ENCODE results near the gene MRPL10. TPM values are rescaled to one million over a fixed set of nuclear protein-coding genes. Genes with fewer than 3 reads are reported as not detected.
A peak's percentile ranks its signal among the peaks of the same experiment; 100 is the strongest.

MRPL10 gene
- total RNA-seq, 1 donor from 2014 or later = 52.2 TPM

DNA sequence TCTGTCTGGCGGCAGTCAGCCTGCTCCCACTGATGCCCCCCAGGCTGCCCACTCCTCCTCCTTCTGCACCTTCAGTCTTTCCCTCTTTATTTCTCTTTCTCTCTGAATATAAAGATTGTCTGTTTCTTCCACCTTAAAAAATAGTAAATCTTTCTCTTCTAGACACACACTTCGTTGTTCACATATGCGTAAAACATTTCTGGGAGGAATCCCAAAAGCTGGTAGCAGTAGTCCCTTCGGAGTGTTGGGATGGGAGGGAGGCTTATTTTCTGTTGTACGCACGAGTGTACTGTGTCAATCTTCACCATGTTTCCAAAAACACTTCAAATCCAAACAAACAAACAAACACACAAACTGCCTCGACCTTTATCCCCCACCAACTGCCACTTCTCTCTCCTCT is 19.6 kb downstream of the MRPL10 start:
- H3K9me3 Mint-ChIP-seq = no peaks in the 10 kb centered on the region
- intact Hi-C loops (cut with micrococcal nuclease) = no loop called here
- H3K36me3 Mint-ChIP-seq (ENCODE audit: low read depth) = peaks cover 36% of the 10 kb centered on the region
- no peaks in the 10 kb centered on the region for H3K27me3 Mint-ChIP-seq (ENCODE audit: low read depth)
- H3K4me3 Mint-ChIP-seq (ENCODE audit: low read depth) = no peak overlapping the region
- peaks cover 4% of the 10 kb centered on the region for H3K4me1 Mint-ChIP-seq (ENCODE audit: low read depth)
- no peak overlapping the region for H3K27ac Mint-ChIP-seq
- DNase-seq (ENCODE audit: low spot score) = no peak

DNA sequence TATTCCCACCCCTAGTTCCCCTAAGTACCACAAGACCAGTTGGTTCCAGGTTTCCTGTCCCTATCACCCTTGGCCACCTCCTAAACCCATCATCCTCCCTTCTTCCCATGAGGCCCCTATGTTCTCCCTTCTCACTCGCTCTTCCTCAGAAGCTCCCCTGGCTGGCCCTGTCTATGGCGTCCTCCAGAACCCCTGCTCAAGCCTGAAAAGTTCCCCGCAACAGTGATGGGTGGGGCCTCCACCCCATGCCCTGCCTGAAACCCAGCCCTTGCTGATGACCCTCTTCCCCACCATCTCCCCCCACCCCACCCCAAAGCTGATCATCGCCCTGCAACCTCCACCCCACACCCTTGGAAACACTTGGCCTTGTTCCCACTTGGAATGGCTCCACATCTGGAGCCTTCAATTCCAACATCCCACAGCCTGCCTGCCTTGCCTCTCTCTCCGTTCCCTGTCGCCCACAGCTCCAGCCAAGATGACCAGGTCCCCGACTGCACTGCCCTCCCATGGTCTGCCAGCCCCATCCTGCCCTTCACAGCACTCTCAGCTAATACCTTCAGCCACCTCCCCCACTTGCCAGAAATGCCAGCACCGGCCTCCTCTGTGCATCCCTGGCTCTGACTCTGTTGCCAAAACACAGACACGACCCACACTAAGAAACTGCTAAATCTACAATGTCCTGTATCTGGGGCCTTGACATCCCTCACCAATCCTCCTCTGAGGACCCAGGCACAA is 20.3 kb downstream of the MRPL10 start:
- no peaks in the 10 kb centered on the region for H3K9me3 Mint-ChIP-seq
- DNase-seq (ENCODE audit: low spot score) = no peak
- no peak overlapping the region for H3K27ac Mint-ChIP-seq
- no peak overlapping the region for H3K4me3 Mint-ChIP-seq (ENCODE audit: low read depth)
- no peaks in the 10 kb centered on the region for H3K27me3 Mint-ChIP-seq (ENCODE audit: low read depth)
- peaks cover 4% of the 10 kb centered on the region for H3K4me1 Mint-ChIP-seq (ENCODE audit: low read depth)
- intact Hi-C loops (cut with micrococcal nuclease) = no loop called here
- H3K36me3 Mint-ChIP-seq (ENCODE audit: low read depth) = peaks cover 35% of the 10 kb centered on the region

DNA sequence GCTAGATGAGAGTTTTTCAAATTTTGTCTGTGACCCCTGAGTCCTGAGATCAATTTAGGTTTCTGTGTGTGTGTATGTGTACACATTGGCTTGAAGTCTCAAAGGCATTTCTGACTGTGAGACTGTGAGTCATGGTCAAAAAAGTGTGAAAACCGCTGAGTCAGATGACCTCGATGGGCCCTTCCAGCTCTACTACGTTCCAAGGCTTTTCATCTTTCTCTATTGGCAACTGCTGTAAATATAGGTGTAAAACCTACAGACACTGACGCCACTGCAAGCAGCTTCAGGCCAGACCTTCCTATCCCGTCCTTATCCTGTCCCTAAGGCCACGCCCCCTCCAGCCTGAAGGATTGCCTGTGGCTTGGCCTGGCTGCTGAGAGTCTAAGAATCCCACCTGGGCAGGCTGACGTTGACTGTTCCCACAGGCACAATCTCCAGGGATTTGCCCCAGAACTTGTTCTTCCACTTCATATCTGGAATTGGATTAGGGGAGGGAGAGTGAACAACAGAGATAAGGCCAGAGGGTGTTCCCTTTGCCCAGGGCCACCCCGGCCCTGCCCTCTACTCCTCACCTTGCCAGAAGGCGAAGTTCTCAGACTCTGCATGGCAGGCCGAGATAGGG is 21.0 kb downstream of the MRPL10 start:
- intact Hi-C loops (cut with micrococcal nuclease) = no loop called here
- no peaks in the 10 kb centered on the region for H3K9me3 Mint-ChIP-seq
- peaks cover 30% of the 10 kb centered on the region for H3K36me3 Mint-ChIP-seq (ENCODE audit: low read depth)
- DNase-seq (ENCODE audit: low spot score) = no peak
- H3K4me3 Mint-ChIP-seq (ENCODE audit: low read depth) = no peak overlapping the region
- no peaks in the 10 kb centered on the region for H3K27me3 Mint-ChIP-seq (ENCODE audit: low read depth)
- H3K4me1 Mint-ChIP-seq (ENCODE audit: low read depth) = peaks cover 4% of the 10 kb centered on the region
- peak overlapping the region; percentile 44 for H3K27ac Mint-ChIP-seq

DNA sequence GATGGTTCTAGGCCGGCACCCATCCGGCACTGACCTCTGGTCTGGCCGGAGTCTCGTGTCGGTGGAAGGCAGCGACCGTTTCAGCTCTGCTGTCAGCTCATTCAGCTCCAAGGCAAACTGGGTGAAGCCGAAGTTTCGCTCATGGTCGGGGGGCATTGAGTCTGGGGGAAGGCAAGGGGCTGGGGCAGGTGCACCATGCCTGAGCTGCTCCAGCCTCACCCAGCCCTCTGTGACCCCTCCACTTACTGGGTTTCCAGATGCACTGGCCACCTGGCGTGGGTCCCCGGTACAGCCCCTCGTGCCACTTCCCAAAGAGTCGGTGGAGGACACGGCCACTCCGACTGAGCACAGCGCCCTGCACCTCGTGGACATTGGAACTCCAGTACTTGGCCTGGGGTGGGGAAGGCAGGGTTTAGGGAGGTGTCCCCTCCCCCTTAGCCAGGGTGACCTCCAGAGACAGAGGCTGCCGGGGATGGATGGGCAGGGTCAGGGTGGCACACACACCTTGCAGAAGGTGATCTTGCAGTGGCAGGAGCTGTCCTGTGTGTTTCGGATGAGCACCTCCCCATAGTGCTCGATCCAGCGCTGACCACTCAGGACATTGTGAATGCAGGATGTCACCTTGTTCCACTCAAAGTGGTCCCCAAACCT is 22.4 kb downstream of the MRPL10 start:
- Mint-ChIP-seq H3K27me3 (ENCODE audit: low read depth) (no peaks in the 10 kb centered on the region), H3K4me1 (ENCODE audit: low read depth) (peaks cover 4% of the 10 kb centered on the region), H3K27ac (no peak overlapping the region), H3K9me3 (no peaks in the 10 kb centered on the region), H3K36me3 (ENCODE audit: low read depth) (peaks cover 27% of the 10 kb centered on the region), H3K4me3 (ENCODE audit: low read depth) (no peak overlapping the region)
- DNase-seq (ENCODE audit: low spot score) = no peak
- intact Hi-C loops (cut with micrococcal nuclease) = loop anchor here (10.0 kb wide), 1 partner anchor 144 kb away; no protein-coding TSS in a partner anchor

DNA sequence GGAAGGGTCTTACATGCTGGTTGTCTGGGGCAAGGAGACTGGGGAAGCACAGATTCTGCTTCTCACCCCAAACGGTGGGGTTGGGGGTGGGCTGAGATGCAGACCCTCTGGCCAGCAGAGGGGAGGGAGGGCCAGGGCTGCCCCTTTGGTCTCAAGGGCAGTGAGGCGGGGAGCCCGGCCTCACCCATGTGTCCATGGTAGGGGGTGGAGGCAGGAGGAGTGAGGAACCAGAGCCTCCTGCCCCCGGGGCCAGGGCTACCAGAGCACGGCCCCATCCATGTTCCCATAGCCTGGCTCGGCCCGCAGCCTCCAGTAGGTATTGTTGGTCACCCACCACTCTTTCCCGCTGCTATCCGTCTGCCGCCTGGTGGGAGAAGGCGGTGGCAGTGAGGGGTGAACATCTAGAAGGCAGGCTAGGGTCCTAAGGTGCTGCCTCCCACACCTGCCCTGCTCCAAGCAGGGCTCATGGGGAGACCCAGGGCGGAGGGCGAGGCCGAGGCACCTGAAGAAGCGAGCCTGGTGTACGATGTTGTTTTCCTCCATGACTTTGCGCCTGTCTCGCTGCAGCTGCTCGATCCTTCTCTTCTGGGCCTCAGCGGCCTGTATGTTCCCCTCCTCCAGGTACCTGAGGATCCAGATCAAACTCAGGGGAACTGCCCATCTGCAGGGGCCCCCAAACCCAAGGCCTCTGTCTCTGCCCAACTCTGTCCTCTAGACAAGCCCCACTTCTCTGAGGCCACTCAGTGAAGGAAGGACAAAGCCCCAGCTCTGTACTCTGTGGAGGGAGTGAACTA is 23.1 kb downstream of the MRPL10 start:
- peaks cover 27% of the 10 kb centered on the region for H3K36me3 Mint-ChIP-seq (ENCODE audit: low read depth)
- no peak overlapping the region for H3K4me3 Mint-ChIP-seq (ENCODE audit: low read depth)
- no peaks in the 10 kb centered on the region for H3K9me3 Mint-ChIP-seq
- H3K4me1 Mint-ChIP-seq (ENCODE audit: low read depth) = peaks cover 4% of the 10 kb centered on the region
- intact Hi-C loops (cut with micrococcal nuclease) = loop anchor here (10.0 kb wide), 1 partner anchor 143 kb away; no protein-coding TSS in a partner anchor
- no peak for DNase-seq (ENCODE audit: low spot score)
- no peaks in the 10 kb centered on the region for H3K27me3 Mint-ChIP-seq (ENCODE audit: low read depth)
- no peak overlapping the region for H3K27ac Mint-ChIP-seq

DNA sequence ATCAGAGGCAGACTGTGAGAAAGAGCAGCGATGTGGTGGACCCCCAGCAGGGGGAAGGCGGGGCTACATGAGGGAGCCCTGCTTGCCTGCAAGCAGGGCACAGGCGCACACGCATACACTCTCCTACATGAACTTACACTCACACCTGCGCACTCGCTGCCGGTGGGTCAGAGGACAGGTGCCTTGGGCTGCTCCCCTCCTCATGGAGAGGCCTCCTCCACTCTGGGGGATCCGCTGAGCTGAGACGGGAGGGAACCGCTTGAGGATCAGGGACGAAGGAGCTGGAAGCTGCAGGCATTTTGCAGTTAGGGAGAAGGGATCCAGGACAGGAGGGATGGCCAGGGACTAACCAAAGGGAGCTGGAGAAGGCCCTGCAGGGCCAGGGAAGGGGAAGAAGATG is 23.9 kb downstream of the MRPL10 start:
- H3K4me3 Mint-ChIP-seq (ENCODE audit: low read depth) = no peak overlapping the region
- intact Hi-C loops (cut with micrococcal nuclease) = loop anchor here (10.0 kb wide), 1 partner anchor 143 kb away; no protein-coding TSS in a partner anchor
- H3K9me3 Mint-ChIP-seq = no peaks in the 10 kb centered on the region
- H3K36me3 Mint-ChIP-seq (ENCODE audit: low read depth) = peaks cover 27% of the 10 kb centered on the region
- H3K4me1 Mint-ChIP-seq (ENCODE audit: low read depth) = peaks cover 4% of the 10 kb centered on the region
- H3K27ac Mint-ChIP-seq = no peak overlapping the region
- H3K27me3 Mint-ChIP-seq (ENCODE audit: low read depth) = no peaks in the 10 kb centered on the region
- DNase-seq (ENCODE audit: low spot score) = no peak

DNA sequence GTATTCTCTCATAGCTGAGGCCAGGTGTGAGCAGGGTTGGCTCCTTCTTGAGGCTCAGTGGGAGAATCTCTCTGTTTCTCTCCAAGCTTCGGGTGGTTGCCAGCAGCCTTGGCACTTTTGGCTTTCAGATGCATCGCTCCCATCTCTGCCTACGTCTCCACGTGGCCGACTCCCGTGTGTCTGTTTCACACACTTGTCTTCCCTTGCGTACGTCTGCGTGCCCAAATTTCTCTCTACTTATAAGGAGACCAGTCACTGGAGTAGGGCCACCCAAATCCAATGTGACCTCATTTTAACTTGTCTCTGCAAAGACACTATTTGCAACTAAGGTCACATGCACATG is 24.5 kb downstream of the MRPL10 start:
- Mint-ChIP-seq H3K4me1 (ENCODE audit: low read depth) (peaks cover 4% of the 10 kb centered on the region), H3K4me3 (ENCODE audit: low read depth) (no peak overlapping the region), H3K36me3 (ENCODE audit: low read depth) (peaks cover 26% of the 10 kb centered on the region), H3K27me3 (ENCODE audit: low read depth) (no peaks in the 10 kb centered on the region), H3K9me3 (no peaks in the 10 kb centered on the region), H3K27ac (no peak overlapping the region)
- DNase-seq (ENCODE audit: low spot score) = no peak
- intact Hi-C loops (cut with micrococcal nuclease) = loop anchor here (10.0 kb wide), 1 partner anchor 142 kb away; no protein-coding TSS in a partner anchor

DNA sequence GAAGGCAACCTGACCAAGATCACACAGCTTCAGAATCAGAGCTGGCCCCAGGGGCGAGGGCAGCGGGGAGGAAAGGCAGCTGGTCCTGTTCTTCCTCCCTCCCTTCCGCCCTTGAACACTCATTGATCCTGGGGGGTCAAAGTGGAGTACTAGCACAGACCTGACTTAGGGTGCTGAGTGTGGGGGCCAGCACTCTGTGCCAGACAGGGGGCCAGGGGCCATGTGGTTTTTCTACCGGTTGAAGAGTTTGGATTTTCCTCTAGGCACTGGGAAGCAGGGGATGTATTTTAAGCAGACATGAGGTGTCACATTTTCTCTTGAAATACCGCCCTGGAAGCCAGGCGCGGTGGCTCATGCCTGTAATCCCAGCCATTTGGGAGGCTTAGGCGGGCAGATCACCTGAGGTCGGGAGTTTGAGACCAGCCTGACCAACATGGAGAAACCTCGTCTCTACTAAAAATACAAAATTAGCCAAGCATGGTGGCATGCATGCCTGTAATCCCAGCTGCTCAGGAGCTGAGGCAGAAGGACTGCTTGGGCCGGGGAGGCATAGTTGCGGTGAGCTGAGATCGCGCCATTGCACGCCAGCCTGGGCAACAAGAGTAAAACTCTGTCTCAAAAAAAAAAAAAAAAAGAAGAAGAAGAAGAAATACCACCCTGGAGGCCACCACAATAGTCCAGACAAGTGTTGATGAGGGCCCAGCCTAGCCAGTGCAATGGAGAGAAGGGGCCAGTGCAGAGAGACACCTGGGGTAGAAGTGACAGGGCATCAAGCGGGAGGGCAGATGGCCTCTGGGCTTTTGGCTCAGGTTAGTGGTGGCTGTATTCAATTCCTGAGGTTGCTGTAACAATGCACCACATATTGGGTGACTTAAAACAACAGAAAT is 25.1 kb downstream of the MRPL10 start:
- intact Hi-C loops (cut with micrococcal nuclease) = loop anchor here (10.0 kb wide), 1 partner anchor 141 kb away; no protein-coding TSS in a partner anchor
- Mint-ChIP-seq H3K36me3 (ENCODE audit: low read depth) (peaks cover 19% of the 10 kb centered on the region), H3K9me3 (no peaks in the 10 kb centered on the region), H3K4me1 (ENCODE audit: low read depth) (peaks cover 4% of the 10 kb centered on the region), H3K27ac (no peak overlapping the region), H3K4me3 (ENCODE audit: low read depth) (no peak overlapping the region), H3K27me3 (ENCODE audit: low read depth) (no peaks in the 10 kb centered on the region)
- DNase-seq (ENCODE audit: low spot score) = no peak

DNA sequence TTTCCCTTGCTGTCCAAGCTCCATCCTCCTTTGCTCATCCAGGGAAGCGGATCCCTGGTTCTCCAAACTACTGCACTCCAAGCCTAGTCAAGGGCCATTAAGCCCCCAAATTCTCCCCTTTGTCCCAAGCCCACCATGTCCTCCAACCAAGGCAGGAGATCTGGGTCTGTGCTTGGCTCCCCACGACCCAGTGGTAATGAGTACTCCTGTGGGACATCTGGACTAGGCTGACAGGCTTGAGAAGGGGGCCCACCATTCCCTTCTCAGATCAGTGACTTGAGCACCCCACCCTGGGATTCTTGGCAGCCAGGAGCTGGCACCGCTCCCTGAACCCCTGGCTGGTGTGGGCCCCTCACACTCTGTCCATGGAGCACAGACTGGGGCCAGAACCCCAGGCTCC is 26.9 kb downstream of the MRPL10 start:
- no peak for DNase-seq (ENCODE audit: low spot score)
- peaks cover 11% of the 10 kb centered on the region for H3K36me3 Mint-ChIP-seq (ENCODE audit: low read depth)
- H3K4me1 Mint-ChIP-seq (ENCODE audit: low read depth) = no peaks in the 10 kb centered on the region
- H3K27ac Mint-ChIP-seq = no peak overlapping the region
- no peak overlapping the region for H3K4me3 Mint-ChIP-seq (ENCODE audit: low read depth)
- intact Hi-C loops (cut with micrococcal nuclease) = loop anchor here (5.0 to 10.0 kb wide), 2 partner anchors 107 to 140 kb away; no protein-coding TSS in a partner anchor
- H3K27me3 Mint-ChIP-seq (ENCODE audit: low read depth) = no peaks in the 10 kb centered on the region
- H3K9me3 Mint-ChIP-seq = no peaks in the 10 kb centered on the region

DNA sequence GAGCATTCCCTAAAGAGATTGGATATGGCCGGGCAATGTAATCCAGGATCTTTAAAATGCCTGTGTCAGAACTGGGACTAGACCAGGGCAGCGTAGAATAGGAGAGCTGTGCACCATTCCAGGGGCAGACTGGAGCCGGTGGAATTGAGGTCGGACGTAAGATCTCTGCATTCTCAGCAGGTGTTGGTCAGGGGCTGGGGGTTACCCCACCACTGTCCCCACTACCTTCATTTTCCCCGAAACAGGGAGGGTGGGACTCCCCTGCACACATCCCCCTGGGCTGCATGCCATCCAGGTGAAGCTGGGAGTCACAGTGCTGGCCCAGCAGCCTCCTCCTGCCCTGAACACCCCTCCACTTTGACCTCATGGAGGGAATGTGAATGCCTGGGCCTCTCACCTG is 27.6 kb downstream of the MRPL10 start:
- no peak for DNase-seq (ENCODE audit: low spot score)
- Mint-ChIP-seq H3K4me1 (ENCODE audit: low read depth) (no peaks in the 10 kb centered on the region), H3K4me3 (ENCODE audit: low read depth) (no peak overlapping the region), H3K27ac (no peak overlapping the region), H3K27me3 (ENCODE audit: low read depth) (no peaks in the 10 kb centered on the region), H3K36me3 (ENCODE audit: low read depth) (peaks cover 11% of the 10 kb centered on the region), H3K9me3 (no peaks in the 10 kb centered on the region)
- intact Hi-C loops (cut with micrococcal nuclease) = loop anchor here (5.0 to 10.0 kb wide), 2 partner anchors 106 to 139 kb away; no protein-coding TSS in a partner anchor

DNA sequence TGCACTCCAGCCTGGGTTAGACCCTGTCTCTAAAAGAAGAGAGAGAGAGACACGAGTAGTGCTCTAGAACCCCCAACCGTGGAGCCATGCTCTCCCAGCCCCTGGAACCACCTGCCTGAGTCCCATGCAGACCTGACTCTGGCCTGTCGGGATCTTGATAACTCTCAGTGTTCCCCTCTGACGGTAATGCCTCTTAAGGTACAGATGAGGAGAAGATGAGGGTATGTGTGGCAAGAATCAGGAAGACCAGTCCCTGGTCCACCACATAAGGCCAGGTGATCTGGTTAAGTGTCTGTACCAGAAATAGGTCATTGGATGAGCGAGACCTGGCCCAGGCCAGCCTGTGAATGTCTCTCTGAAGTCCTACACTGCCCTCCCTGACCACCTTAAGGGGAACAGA is 28.1 kb downstream of the MRPL10 start:
- no peak overlapping the region for H3K4me3 Mint-ChIP-seq (ENCODE audit: low read depth)
- H3K4me1 Mint-ChIP-seq (ENCODE audit: low read depth) = no peaks in the 10 kb centered on the region
- intact Hi-C loops (cut with micrococcal nuclease) = loop anchor here (5.0 to 10.0 kb wide), 2 partner anchors 106 to 138 kb away; no protein-coding TSS in a partner anchor
- H3K27me3 Mint-ChIP-seq (ENCODE audit: low read depth) = no peaks in the 10 kb centered on the region
- peaks cover 7% of the 10 kb centered on the region for H3K36me3 Mint-ChIP-seq (ENCODE audit: low read depth)
- no peak overlapping the region for H3K27ac Mint-ChIP-seq
- H3K9me3 Mint-ChIP-seq = no peaks in the 10 kb centered on the region
- DNase-seq (ENCODE audit: low spot score) = no peak
